ENCODE results near the gene MAML2.

DNA sequence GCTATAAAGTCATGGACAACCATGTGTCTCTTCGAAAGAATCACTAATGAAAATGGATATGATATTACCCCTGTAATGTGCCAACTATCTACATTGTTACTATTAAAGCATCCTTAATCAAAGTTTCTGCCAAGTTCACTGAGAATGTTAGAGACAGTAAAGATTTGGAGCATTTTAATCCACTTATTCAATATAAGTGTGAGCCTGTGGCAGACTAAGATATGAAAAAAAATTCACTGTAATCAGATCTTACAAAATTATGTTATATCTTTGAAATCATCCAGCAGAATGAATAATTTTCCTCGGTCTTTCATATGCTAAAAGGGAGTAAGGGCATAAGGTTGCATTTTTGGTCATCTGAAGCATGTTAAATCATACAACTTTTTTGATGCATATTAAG is 49.9 kb downstream of the MAML2 start:
- TF ChIP-seq, protein P1, sequence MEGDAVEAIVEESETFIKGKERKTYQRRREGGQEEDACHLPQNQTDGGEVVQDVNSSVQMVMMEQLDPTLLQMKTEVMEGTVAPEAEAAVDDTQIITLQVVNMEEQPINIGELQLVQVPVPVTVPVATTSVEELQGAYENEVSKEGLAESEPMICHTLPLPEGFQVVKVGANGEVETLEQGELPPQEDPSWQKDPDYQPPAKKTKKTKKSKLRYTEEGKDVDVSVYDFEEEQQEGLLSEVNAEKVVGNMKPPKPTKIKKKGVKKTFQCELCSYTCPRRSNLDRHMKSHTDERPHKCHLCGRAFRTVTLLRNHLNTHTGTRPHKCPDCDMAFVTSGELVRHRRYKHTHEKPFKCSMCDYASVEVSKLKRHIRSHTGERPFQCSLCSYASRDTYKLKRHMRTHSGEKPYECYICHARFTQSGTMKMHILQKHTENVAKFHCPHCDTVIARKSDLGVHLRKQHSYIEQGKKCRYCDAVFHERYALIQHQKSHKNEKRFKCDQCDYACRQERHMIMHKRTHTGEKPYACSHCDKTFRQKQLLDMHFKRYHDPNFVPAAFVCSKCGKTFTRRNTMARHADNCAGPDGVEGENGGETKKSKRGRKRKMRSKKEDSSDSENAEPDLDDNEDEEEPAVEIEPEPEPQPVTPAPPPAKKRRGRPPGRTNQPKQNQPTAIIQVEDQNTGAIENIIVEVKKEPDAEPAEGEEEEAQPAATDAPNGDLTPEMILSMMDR (IDR thresholded peaks at IDR 0.05), result no peak
- no peak for TF ChIP-seq POLR2A (IDR thresholded peaks at IDR 0.05)
